WTC11 (cell line): ENCODE measurements around the gene OAS2.

Experiments
- ATF2 ChIP-seq: sonication (generic); formaldehyde crosslinking; IDR thresholded peaks from 2 replicates; pipeline ENCODE4 v1.8.1; 2022; ENCODE audit warnings: low read depth, missing genetic modification reagents, borderline replicate concordance
- CTCF ChIP-seq: fragments of 200-600 bp; IDR thresholded peaks from 2 replicates; pipeline ENCODE4 v1.8.0; 2022; ENCODE audit warnings: antibody characterized with exemption
- JUN ChIP-seq: sonication (generic); formaldehyde crosslinking; IDR thresholded peaks from 2 replicates; pipeline ENCODE4 v1.8.0; 2023; ENCODE audit warnings: mild to moderate bottlenecking, missing genetic modification reagents
- TCF7 ChIP-seq: sonication (generic); formaldehyde crosslinking; IDR thresholded peaks from 2 replicates; pipeline ENCODE4 v1.8.0; 2022; ENCODE audit warnings: mild to moderate bottlenecking, low read depth, missing genetic modification reagents, moderate library complexity
- TEAD1 ChIP-seq: sonication (generic); formaldehyde crosslinking; IDR thresholded peaks from 2 replicates; pipeline ENCODE4 v1.8.0; 2022; ENCODE audit warnings: mild to moderate bottlenecking, missing genetic modification reagents
- USF2 ChIP-seq: sonication (generic); formaldehyde crosslinking; IDR thresholded peaks from 2 replicates; pipeline ENCODE4 v1.8.1; 2023; ENCODE audit warnings: mild to moderate bottlenecking, missing genetic modification reagents, moderate library complexity
- ZNF317 ChIP-seq: sonication (generic); formaldehyde crosslinking; IDR thresholded peaks from 2 replicates; pipeline ENCODE4 v1.8.1; 2023; ENCODE audit warnings: low read depth, mild to moderate bottlenecking, moderate library complexity, missing genetic modification reagents, borderline replicate concordance
- TF ChIP-seq, protein P1 (sequence below): sonication (generic); formaldehyde crosslinking; IDR thresholded peaks from 2 replicates; pipeline ENCODE4 v1.8.0; 2022; ENCODE audit warnings: mild to moderate bottlenecking, missing genetic modification reagents

GRCh38 chr12:112937741-112938719 is 40.3 kb upstream of the OAS2 start, which contains the start of gene OAS3:
- TF ChIP-seq CTCF: no peak
- TF ChIP-seq ZNF317: no peak
- TF ChIP-seq, protein P1, sequence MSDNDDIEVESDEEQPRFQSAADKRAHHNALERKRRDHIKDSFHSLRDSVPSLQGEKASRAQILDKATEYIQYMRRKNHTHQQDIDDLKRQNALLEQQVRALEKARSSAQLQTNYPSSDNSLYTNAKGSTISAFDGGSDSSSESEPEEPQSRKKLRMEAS (CRISPR knock-in tag): no peak
- TF ChIP-seq JUN: no peak
- TF ChIP-seq USF2 (CRISPR knock-in tag): no peak
- no peak for TF ChIP-seq ATF2 (CRISPR knock-in tag)
- TF ChIP-seq TCF7 (CRISPR knock-in tag): no peak
- TF ChIP-seq TEAD1 (CRISPR knock-in tag): no peak
